Subcutaneous adipose tissue (tissue), 4 donors: Measurements from ENCODE around the gene CLNS1A. TPM values are rescaled to one million over a fixed set of nuclear protein-coding genes. Genes with fewer than 3 reads are reported as not detected.

Source experiments
- total RNA-seq, 4 donors: library from RNA; depleted of rRNA; stranded (reverse); fragments of >200 nt; gene quantifications; one replicate each; pipeline ENCODE4 v1.1.0, GENCODE V29; 2016
- TF ChIP-seq, protein P1 (sequence below): fragments of 450-650 bp; IDR thresholded peaks from one replicate; pipeline ENCODE4 v1.5.1; 2016; ENCODE audit warnings: low read depth, mild to moderate bottlenecking, control low read depth, antibody characterized with exemption, moderate library complexity

Gene CLNS1A
- total RNA-seq, 4 donors from 2014 or later: 33.0 to 92.3 (median 76.1) TPM

DNA sequence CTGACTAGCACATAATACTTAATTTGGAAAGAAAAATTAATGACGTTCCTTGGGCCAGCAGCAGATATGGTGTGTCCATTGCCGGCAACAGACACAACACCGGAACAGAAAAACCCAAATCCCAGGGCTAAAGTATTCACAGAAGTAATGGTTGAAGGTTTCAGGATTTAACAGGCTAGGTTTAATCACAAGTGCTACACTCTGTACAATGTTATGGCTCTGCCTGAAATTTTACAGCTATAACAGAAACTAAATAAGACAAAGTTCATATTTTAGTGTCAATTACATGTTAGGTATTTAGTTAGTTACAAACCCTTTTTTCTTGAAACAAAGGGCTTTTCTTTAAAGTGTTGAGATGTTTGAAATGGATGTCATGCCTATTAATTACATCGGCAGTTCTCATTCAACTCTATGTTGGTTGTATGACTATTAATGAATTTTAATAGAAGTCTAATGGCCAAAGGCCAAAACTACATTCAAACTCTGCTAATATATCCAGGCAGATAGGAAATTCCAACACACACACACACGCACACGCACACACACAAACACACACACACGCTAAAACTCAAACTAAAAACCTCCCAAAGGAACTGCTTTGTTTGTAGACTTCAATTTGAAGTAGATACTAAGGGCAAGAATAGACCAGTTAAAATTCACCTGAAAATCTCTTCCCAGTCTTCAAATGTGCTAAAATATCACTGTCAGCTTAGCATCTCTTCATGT lies 27.8 kb upstream of the CLNS1A start:
- TF ChIP-seq, protein P1, sequence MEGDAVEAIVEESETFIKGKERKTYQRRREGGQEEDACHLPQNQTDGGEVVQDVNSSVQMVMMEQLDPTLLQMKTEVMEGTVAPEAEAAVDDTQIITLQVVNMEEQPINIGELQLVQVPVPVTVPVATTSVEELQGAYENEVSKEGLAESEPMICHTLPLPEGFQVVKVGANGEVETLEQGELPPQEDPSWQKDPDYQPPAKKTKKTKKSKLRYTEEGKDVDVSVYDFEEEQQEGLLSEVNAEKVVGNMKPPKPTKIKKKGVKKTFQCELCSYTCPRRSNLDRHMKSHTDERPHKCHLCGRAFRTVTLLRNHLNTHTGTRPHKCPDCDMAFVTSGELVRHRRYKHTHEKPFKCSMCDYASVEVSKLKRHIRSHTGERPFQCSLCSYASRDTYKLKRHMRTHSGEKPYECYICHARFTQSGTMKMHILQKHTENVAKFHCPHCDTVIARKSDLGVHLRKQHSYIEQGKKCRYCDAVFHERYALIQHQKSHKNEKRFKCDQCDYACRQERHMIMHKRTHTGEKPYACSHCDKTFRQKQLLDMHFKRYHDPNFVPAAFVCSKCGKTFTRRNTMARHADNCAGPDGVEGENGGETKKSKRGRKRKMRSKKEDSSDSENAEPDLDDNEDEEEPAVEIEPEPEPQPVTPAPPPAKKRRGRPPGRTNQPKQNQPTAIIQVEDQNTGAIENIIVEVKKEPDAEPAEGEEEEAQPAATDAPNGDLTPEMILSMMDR: no peak

DNA sequence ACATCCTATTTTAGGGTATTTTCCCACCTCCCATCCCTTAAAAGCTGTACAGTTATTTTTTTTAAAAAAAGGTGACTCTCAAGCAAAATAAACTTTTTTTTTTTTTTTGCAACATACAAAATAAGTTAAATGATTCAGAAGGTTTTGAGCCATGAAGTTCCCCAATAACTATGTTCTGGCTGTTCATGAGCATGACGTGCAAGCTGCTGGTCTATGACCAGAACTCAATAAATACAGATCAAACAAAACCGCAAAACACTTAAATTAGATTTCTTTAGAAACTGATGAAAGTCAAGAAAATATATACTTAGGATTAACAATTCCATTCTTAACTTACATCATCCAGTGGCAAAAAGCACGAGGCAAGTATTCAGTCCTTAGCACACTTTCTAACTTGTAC lies 24.1 kb upstream of the CLNS1A start:
- TF ChIP-seq, protein P1: no peak

DNA sequence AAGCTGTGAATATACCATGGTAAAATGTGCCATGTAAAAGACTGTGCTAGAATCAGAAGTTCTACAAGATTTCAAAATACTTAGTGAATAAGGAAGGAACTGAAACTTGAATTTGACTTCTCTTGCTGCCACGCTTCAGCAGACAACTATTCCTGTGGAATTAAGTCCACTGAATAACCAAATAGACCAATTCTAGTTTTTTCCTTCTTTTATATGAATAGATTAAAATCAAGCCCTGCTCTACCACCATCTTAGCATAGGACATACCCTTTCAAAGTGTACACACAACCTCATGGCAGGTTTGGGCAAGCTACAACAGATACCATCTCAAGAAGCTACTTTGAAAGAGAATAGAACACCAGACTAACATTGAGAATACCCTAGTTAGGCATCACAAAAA lies 23.4 kb upstream of the CLNS1A start:
- TF ChIP-seq, protein P1: no peak

DNA sequence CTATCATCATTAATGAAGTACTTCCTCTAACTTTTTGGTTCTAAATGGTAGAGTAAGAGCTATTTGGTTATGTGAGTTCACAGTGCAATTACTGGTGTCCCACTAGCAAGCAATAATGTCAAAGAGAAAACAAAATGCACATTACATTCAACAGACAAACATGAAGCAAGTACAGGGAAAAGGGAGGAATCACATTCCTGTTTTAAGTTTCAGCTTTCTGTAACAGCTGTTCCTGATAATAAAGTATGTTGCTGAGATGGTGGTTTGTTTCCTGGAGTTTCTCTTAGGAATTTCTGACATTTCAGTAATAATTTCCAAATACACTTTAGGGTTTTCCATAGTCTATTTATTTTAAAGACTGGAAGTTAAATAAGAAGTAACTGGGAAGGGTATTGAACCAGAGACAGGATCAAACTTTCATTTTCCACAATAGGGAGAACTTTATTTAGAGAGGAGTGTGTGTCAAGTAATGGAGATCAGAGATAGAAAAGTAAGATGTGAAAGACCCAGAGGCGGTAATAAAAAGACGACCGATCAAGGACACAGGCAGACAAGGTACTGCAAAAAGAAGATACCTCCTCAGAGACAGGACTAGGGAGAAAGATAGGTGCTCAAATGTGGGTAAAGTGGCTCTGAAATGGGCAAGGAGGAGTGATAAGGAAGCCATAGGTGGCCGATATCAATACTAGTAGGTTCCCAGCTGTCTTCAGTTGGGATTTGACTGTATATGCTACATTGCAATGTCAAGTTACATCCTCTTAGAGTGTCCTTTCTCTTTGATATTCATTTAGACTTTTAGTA lies 20.8 kb upstream of the CLNS1A start:
- TF ChIP-seq, protein P1: no peak

DNA sequence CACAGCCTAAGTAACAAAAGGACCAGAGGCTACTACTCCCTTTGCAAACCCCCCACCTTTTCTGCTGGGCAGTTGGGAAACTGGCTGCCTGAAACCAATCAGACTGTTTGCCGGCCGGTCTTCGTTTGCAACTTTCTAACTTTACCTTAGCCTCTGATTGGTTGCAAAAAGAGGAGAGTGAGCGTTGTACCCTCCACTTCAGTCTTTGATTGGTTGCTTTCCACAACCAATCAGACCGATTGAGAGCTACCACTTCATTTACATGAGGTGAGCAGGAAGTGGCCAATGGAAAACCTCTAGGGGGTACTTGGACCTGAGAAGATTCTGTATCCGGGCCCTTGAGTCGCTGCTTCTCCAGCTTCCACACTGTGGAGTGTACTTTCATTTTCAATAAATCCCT lies 18.8 kb upstream of the CLNS1A start:
- TF ChIP-seq, protein P1: no peak

DNA sequence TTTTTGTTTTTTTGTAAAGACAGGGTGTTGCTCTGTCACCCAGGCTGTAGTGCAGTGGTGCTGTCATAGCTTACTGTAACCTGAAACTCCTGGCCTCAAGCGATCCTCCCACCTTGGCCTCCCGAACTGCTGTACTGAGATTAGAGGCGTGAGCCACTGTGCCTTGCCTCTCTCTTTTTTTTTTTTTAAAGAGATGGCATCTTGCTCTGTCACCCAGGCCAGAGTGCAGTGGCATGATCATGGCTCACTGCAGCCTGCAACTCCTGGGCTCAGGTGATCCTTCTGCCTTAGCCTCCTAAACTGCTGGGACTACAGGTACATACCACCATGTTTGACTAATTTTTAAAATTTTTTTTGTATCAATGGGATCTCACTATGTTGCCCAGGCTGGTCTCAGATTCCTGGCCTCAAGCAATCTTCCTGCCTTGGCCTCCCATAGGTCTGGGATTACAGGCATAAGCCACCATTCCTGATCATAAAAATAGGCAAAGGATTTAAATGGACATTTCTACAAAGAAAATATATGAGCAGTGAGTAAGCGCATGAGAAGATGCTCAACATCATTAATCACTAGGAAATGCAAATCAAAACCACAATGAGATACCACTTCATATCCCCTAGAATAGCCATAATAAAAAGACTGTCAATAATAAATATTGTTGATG lies 17.3 kb upstream of the CLNS1A start:
- TF ChIP-seq, protein P1: no peak

DNA sequence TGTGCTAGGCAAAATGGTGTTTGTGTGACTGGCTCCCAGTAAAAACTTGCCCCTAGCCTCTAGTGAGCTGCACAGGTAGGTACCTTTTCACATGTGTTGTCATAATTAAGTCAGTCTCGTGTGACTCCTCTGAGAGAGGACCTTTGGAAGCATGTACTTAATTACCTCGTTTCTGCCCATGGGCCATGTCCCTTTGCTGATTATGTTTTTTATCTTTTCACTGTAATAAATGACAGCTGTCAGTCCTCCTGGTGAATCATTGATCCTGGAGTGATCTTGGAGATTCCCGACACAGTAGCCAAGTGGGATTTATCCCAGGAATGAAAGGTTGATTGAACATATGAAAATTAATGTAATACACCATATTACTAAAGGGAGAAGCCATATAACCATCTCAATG lies 12.5 kb upstream of the CLNS1A start:
- TF ChIP-seq, protein P1: no peak
